Fibroblast of skin of back (primary cell): Measurements from ENCODE around the gene BFSP2.

Experiments
- DNase-seq: peaks from one replicate; pipeline ENCODE4 v3.0.0-alpha.2; 2013

Gene BFSP2

GRCh38 chr3:133383741-133384140 lies 16.1 kb upstream of the BFSP2 start:
- no peak for DNase-seq

GRCh38 chr3:133384331-133385027 lies 15.4 kb upstream of the BFSP2 start:
- DNase-seq = peak; percentile 63

GRCh38 chr3:133386876-133387275 lies 13.0 kb upstream of the BFSP2 start:
- no peak for DNase-seq

GRCh38 chr3:133387341-133387740 lies 12.5 kb upstream of the BFSP2 start:
- no peak for DNase-seq

- DNase-seq = no peak
Observed at GRCh38 chr3:133388696-133389395, 11.0 kb upstream of the BFSP2 start.

GRCh38 chr3:133390715-133391114 lies 9.1 kb upstream of the BFSP2 start:
- DNase-seq = no peak

GRCh38 chr3:133393204-133393603 lies 6.7 kb upstream of the BFSP2 start:
- no peak for DNase-seq

GRCh38 chr3:133393691-133394474 lies 6.0 kb upstream of the BFSP2 start:
- no peak for DNase-seq

- peak; percentile 36 for DNase-seq
Observed at GRCh38 chr3:133394561-133395311, 5.1 kb upstream of the BFSP2 start.

GRCh38 chr3:133396906-133397305 lies 3.0 kb upstream of the BFSP2 start:
- no peak for DNase-seq

GRCh38 chr3:133401374-133402135 lies 1.7 kb downstream of the BFSP2 start:
- no peak for DNase-seq

- no peak for DNase-seq
Observed at GRCh38 chr3:133404920-133405319, 5.1 kb downstream of the BFSP2 start.

- DNase-seq = peak; percentile 94
Observed at GRCh38 chr3:133408366-133408765, 8.5 kb downstream of the BFSP2 start.

GRCh38 chr3:133408961-133409360 lies 9.1 kb downstream of the BFSP2 start:
- peak; percentile 94 for DNase-seq

GRCh38 chr3:133410191-133410892 lies 10.5 kb downstream of the BFSP2 start:
- DNase-seq = no peak

- DNase-seq = peak; percentile 83
Observed at GRCh38 chr3:133412183-133413132, 12.6 kb downstream of the BFSP2 start.

- peak; percentile 45 for DNase-seq
Observed at GRCh38 chr3:133413161-133414020, 13.5 kb downstream of the BFSP2 start.

- no peak for DNase-seq
Observed at GRCh38 chr3:133414021-133414392, 14.2 kb downstream of the BFSP2 start.

GRCh38 chr3:133418361-133418760 lies 18.5 kb downstream of the BFSP2 start:
- no peak for DNase-seq
